NCI-H526 treated with DMSO at 0.1 percent for 48 hours (cell line): ENCODE results near the gene CACTIN.
A peak's percentile ranks its signal among the peaks of the same experiment; 100 is the strongest.
"Not testable (repeated sequence)": the region's sequence is repeated elsewhere in the genome, so short reads cannot be mapped to it uniquely, and the experiment has no call there.

Experiments
- DNase-seq: peaks from one replicate; lab custom pipeline; 2025; lab: John Stamatoyannopoulos, UW

The CACTIN gene

DNA sequence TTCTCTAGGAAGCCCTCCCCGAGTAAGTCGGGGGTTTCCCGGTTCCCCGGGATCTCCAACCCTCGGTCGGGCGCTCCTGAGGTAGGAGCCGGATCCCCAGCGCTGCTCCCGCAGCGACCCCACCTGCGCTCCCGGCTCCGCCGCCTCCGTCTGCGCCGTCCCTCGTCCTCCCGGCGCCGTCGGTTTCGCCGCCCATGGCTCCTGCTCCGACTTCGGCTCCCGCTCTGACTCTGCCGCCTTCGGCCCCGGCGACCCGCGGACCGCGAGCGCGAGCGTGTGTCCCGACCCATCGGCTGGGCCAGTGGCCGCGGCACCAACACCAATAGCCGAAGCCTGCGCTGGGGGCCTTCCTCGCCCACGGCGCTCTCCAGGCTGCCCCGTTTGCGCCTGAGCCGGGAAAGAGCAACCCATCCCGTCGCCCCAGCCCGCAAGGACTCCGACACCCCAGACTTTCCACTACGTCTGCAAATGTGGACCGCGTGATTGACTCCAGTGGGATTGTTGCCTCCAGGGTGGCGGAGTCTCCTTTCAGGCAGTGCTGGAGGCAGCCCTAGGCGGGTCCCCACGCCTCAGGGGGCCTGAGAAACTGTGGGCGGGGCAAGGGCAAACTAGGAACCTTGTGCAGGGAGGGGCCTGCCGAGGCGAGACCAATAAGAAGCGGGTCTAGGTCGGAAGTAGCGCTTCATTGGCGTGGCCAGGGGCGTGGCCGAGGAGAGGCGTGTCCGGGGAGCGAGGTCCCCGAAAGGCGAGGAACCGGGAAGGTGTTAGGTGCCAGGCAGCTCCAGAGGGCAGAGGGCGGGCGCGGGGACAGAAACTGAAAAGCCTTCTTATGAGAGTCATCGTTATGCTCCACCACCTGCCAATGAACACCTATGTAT is at the start of gene CACTIN:
CACTIN (minus strand) TSS at position 318 of the 878 bp plus-strand sequence; CDS start at position 290, 28 bp downstream.
- DNase-seq, result peak; percentile 86

GRCh38 chr19:3674784-3675543 is 48.4 kb upstream of the CACTIN start:
- no peak for DNase-seq

- no peak for DNase-seq
Measured at GRCh38 chr19:3673506-3674439, 47.2 kb upstream of the CACTIN start.

DNA sequence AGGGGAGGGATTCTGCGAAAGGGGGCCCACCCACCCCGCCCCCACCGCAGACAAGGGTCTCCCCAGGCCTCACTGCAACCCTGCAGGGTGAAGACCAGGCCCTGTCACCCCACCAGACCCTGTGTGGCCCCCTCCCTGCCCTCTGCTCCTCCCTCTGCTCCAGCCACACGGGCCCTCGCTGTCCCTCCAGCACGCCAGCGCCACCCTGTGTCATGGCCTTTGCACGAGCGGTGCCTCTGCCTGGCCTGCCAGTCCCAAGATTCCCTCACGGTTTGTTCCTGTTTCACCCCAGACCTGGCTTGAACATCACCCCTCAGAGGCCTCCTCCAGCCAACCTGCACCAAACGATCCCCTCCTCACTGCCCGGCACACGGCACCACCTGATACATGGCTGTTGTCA is 46.4 kb upstream of the CACTIN start:
- no peak for DNase-seq

DNA sequence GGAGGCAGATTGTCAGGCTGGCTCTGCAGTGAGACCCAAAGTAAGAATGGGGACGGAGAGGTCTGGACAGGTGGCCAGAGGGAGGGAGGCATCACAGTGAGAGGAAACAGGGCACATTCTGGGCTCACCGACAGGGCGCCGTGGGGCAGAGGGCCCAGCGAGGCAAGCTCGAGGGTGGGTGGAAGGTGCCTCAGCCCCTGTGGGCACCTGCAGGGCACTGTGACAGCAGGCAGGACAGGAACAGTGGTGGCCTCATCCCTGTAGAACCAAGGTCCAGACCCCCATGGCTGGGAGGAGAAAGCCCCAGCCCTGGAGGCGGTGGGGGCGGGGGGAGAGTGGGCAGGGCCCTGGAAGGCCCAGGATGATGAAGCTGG is 46.0 kb upstream of the CACTIN start:
- DNase-seq, result no peak

- DNase-seq, result no peak
Measured at GRCh38 chr19:3671680-3672574, 45.3 kb upstream of the CACTIN start.

- no peak for DNase-seq
Measured at GRCh38 chr19:3670796-3671679, 44.4 kb upstream of the CACTIN start.

GRCh38 chr19:3669947-3670795 is 43.6 kb upstream of the CACTIN start:
- DNase-seq, result no peak

DNA sequence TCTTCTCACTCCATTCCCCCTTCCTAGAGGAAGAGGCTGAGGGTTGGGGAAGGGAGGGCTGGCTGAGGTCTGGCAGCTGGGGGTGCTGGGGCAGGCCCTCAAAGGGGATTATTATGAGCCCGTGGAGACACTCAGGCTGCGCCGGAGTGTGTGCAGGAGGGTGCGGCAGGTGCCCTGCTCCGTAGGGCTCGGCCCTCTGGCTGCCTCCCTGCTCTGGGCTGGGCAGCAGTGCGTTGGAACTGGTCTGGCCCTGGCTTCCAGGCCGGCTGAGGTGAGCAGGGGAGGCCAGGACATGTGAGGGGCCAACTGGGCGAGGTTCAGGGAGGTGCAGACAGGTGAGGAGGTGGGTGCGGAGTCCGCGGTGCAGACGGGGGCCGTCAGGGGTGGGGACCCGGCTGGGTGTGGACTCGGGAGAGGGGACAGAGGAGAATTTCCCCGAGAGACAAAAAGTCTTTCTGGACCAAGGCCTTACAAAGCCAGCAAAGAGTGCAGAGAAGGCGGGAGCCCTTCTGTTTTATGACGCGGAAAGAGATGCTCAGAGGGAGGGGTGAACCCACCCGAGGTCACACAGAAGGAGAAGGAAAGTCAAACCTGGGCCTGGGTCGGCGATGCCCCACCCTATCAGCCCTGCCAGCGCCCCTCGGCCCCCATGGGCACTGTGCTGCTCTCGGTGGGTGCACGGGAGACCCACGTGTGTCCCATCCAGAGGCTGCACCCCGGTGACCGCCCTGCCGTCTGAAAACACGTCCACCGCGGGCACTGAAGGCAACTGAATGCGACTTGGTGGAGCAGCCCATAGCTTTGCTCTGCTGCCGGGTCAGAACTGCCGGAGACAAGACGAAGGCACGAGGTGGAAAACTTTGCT is 42.7 kb upstream of the CACTIN start:
- no peak for DNase-seq

- DNase-seq, result no peak
Measured at GRCh38 chr19:3668331-3669081, 41.9 kb upstream of the CACTIN start.

- DNase-seq, result no peak
Measured at GRCh38 chr19:3667766-3668165, 41.2 kb upstream of the CACTIN start.

- no peak for DNase-seq
Measured at GRCh38 chr19:3667037-3667638, 40.5 kb upstream of the CACTIN start.

GRCh38 chr19:3666545-3666856 is 39.9 kb upstream of the CACTIN start:
- not testable (repeated sequence) for DNase-seq

- no peak for DNase-seq
Measured at GRCh38 chr19:3665681-3666544, 39.3 kb upstream of the CACTIN start.

- DNase-seq, result no peak
Measured at GRCh38 chr19:3664879-3665642, 38.5 kb upstream of the CACTIN start.
